Pancreas (tissue), 10 donors: ENCODE measurements around the gene TAB2. TPM values are rescaled to one million over a fixed set of nuclear protein-coding genes. Genes with fewer than 3 reads are reported as not detected.

Experiments
- ATAC-seq, 4 donors: fragments of 200-7000 bp; cut with Tn5 transposase; one replicate each; pipeline versions ENCODE4 v1.8.0 to v1.9.1; 2020; ENCODE audit warnings: mild to moderate bottlenecking in 4 of 4, moderate library complexity in 4 of 4
- DNase-seq, 6 donors: peaks; one replicate each; pipeline ENCODE4 v3.0.0-alpha.2; 2020
- FAIRE-seq: peaks from 2 replicates; lab custom pipeline; 2012; peaks lifted over from hg19 to GRCh38; lab: Jason Lieb, UNC
- H3K27ac ChIP-seq, 4 donors: fragments of 200-600 bp; sonication (generic); 1 replicate in 3 of 4; 2 replicates in 1 of 4; pipeline versions ENCODE4 v1.5.0 to v1.8.0; 2020
- H3K27me3 ChIP-seq, 4 donors: fragments of 200-600 bp; one replicate each; pipeline ENCODE4 v1.8.0; 2021
- H3K36me3 ChIP-seq, 3 donors: fragments of 200-600 bp; sonication (generic) in 1 of 3; one replicate each; pipeline versions ENCODE4 v1.5.0 to v1.8.0; 2020 to 2021
- H3K4me1 ChIP-seq, 3 donors: fragments of 200-600 bp; one replicate each; pipeline ENCODE4 v1.8.0; 2021
- H3K4me3 ChIP-seq, 4 donors: fragments of 200-600 bp; sonication (generic) in 2 of 4; one replicate each; pipeline versions ENCODE4 v1.5.0 to v1.8.0; 2020 to 2021
- H3K9me3 ChIP-seq, 4 donors: fragments of 200-600 bp; one replicate each; pipeline ENCODE4 v1.8.0; 2021
- WGBS, 2 donors: extraction: QIAGEN DNeasy Blood & Tissue Kit; methylation state at CpG; one replicate each; pipeline ENCODE4 v1.1.7; 2013; 5-methylcytosine and 5-hydroxymethylcytosine counted together
- intact Hi-C, 3 donors: fragments of 100-400 bp; cut with DNase I; formaldehyde crosslinking; loops; one replicate each; pipeline versions ENCODE4 v1.11.1 to v1.14.2; 2022
- polyA plus RNA-seq, 2 donors: library from polyadenylated mRNA; stranded (reverse); fragments of 200-250 nt; gene quantifications; one replicate each; pipeline ENCODE4 v1.2.3, GENCODE V29; 2013
- total RNA-seq, 6 donors: library from RNA; stranded (reverse); fragmentation: NEBNext Ultra II Directional in 4 of 6; extraction: Animal tissue kit (Norgen Biotek cat#: 25700) in 4 of 6; gene quantifications; one replicate each; pipeline versions ENCODE4 v1.2.1 to v1.2.4, GENCODE V29; 2021 to 2023
- TF ChIP-seq, protein P1 (sequence below), 4 donors: fragments of 200-600 bp; sonication (generic) in 3 of 4; IDR thresholded peaks; one replicate each; pipeline versions ENCODE4 v1.5.0 to v1.8.0; 2021; ENCODE audit warnings: antibody characterized with exemption in 4 of 4
- donor health status: healthy with polysubstance abuse.
- donor health status: DM: no; HTN: no; CAD: no; lungs with moderate emphysema.
- donor health status: DM: no; HTN: no; CAD: no.
- donor health status: control.
- donor health status: control.
- donor health status: Bipolar disorder and iron deficiency.
- donor health status: DM: yes; HTN: yes; CAD: no.
- donor health status: DM: no; HTN: no; CAD: no.
- donor health status: DM: no; HTN: no; CAD: no.
- donor health status: DM: yes; HTN: yes; CAD: no.

The TAB2 gene
- total and polyA plus RNA-seq, 8 donors = 6.6 to 35.1 (median 20.7) TPM

DNA sequence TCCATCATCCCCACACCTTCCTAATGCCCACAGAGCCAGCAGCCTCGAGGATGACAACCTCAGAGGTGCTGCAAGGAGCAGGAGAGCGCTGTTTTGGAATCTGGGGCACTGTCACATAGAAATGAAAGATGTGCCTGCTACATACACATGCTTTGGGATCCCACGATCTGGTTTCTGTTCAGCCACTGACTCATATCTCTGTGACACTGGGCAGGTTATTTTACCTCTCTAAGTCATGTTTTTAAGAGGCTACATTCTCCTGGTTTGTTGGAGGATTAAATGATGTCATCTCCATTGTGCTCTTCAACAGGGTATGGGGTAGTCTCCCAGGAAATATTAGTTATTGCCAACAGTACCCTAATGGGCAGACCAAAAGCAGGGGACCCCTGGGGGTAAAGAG is 32.6 kb upstream of the TAB2 start:
- intact Hi-C loops = no loop called here
- Histone ChIP-seq H3K9me3 (no peaks in the 10 kb centered on the region), H3K4me1 (no peaks in the 10 kb centered on the region), H3K27ac (no peak overlapping the region), H3K36me3 (no peaks in the 10 kb centered on the region), H3K4me3 (no peak overlapping the region), H3K27me3 (no peaks in the 10 kb centered on the region)
- TF ChIP-seq, protein P1, sequence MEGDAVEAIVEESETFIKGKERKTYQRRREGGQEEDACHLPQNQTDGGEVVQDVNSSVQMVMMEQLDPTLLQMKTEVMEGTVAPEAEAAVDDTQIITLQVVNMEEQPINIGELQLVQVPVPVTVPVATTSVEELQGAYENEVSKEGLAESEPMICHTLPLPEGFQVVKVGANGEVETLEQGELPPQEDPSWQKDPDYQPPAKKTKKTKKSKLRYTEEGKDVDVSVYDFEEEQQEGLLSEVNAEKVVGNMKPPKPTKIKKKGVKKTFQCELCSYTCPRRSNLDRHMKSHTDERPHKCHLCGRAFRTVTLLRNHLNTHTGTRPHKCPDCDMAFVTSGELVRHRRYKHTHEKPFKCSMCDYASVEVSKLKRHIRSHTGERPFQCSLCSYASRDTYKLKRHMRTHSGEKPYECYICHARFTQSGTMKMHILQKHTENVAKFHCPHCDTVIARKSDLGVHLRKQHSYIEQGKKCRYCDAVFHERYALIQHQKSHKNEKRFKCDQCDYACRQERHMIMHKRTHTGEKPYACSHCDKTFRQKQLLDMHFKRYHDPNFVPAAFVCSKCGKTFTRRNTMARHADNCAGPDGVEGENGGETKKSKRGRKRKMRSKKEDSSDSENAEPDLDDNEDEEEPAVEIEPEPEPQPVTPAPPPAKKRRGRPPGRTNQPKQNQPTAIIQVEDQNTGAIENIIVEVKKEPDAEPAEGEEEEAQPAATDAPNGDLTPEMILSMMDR (IDR thresholded peaks at IDR 0.05) = no peak
- 64 to 65% methylated on average over 3 of the region's 3 CpGs for WGBS, 2 donors
- no peak for ATAC-seq
- FAIRE-seq = no peak
- DNase-seq = no peak

DNA sequence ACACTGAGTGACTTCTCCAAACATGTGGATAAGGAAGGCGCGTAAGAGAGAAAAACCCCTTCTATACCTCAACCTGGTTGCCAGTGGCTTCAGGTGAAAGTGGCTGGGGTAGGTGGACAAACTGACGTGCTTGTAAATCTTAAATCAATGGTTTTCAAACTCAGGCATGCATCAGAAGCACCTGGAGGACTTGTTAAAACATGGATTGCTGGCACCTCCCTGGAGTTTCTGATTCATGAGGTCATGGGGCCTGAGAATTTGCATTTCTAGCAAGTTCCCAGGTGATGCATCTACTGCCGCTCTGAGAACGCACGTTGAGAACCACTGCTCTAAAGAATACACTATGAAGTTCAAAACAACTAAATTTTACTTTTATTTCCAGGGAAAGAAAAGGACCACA is 31.9 kb upstream of the TAB2 start:
- no peak overlapping the region for H3K4me3 ChIP-seq
- WGBS, 2 donors = 64 to 89% methylated on average over 6 of the region's 6 CpGs
- intact Hi-C loops = no loop called here
- H3K27ac ChIP-seq = no peak overlapping the region
- no peak for DNase-seq
- H3K36me3 ChIP-seq = no peaks in the 10 kb centered on the region
- ATAC-seq = no peak
- FAIRE-seq = no peak
- H3K27me3 ChIP-seq = no peaks in the 10 kb centered on the region
- no peaks in the 10 kb centered on the region for H3K4me1 ChIP-seq
- TF ChIP-seq, protein P1 (IDR thresholded peaks at IDR 0.05) = no peak
- no peaks in the 10 kb centered on the region for H3K9me3 ChIP-seq

DNA sequence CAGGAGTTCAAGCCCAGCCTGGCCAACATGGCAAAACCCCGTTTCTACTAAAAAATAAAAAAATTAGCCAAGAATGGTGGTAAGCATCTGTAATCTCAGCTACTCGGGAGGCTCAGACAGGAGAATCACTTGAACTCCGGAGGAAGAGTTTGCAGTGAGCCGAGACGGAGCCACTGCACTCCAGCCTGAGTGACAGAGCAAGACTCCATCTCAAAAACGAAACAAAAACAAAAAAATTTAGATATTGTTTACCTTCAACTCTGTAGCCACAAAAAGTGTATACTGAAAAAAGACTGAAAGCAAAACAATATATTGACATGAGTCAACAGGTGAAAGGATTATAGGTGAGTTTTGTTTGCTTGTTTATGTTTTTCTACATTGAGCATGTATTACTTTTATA is 30.6 kb upstream of the TAB2 start:
- no peak overlapping the region for H3K4me3 ChIP-seq
- no peaks in the 10 kb centered on the region for H3K36me3 ChIP-seq
- no peak overlapping the region for H3K27ac ChIP-seq
- WGBS, 2 donors = 76 to 81% methylated on average over 6 of the region's 6 CpGs
- DNase-seq = no peak
- TF ChIP-seq, protein P1 (IDR thresholded peaks at IDR 0.05) = no peak
- FAIRE-seq = no peak
- no peaks in the 10 kb centered on the region for H3K27me3 ChIP-seq
- no peaks in the 10 kb centered on the region for H3K4me1 ChIP-seq
- ATAC-seq = no peak
- intact Hi-C loops = no loop called here
- no peaks in the 10 kb centered on the region for H3K9me3 ChIP-seq

DNA sequence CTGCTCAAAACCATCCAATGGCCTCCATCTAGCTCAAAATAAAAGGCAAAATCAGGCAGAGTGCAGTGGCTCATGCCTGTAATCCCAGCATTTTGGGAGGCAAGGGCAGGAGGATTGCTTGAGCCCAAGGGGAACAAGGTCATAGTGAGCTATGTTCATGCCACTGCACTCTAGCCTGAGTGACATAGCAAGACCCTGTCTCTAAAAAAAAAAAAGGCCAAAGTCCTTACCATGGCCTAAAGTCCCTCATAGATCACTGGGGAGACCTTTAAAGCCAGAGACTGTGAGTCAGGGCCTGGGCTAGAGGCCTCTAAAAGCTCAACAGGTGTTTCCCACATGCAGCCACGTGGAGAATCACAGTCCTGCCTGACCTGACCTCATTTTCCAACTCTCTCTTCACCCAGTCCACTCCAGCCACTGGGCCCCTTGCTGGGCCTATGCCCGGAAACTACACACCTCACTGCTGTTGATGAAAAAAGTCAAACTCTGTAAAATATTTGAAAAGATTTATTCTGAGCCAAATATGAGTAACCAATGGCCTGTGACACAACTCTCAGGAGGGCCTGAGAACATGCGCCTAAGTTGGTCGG is 28.2 kb upstream of the TAB2 start:
- H3K36me3 ChIP-seq = no peaks in the 10 kb centered on the region
- TF ChIP-seq, protein P1 (IDR thresholded peaks at IDR 0.05) = no peak
- no peak overlapping the region for H3K4me3 ChIP-seq
- intact Hi-C loops = no loop called here
- H3K9me3 ChIP-seq = no peaks in the 10 kb centered on the region
- 86 to 88% methylated on average over 4 of the region's 4 CpGs for WGBS, 2 donors
- H3K27me3 ChIP-seq = no peaks in the 10 kb centered on the region
- H3K27ac ChIP-seq = no peak overlapping the region
- ATAC-seq (no peak), FAIRE-seq (no peak), DNase-seq (no peak)
- H3K4me1 ChIP-seq = no peaks in the 10 kb centered on the region

DNA sequence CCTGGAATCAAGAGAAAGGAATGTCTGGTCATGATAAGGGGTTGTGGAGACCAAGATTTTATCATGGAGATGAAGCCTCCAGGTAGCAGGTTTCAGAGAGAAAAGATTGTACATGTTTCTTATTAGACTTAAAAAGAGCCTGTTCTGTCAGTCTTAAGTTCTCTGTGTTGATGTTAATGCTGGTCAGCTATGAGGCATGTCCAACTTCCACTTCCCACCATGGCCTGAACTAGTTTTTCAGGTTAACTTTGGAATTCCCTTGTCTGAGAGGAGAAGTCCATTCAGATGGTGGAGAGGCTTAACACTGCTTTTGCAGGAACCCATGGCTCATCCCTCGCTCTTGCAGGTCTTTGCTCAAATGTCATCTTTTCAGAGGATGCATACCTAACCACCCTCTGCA is 27.5 kb upstream of the TAB2 start:
- Histone ChIP-seq H3K27ac (no peak overlapping the region), H3K9me3 (no peaks in the 10 kb centered on the region), H3K36me3 (no peaks in the 10 kb centered on the region), H3K4me3 (no peak overlapping the region), H3K4me1 (no peaks in the 10 kb centered on the region), H3K27me3 (no peaks in the 10 kb centered on the region)
- FAIRE-seq (no peak), ATAC-seq (no peak), DNase-seq (no peak)
- TF ChIP-seq, protein P1 (IDR thresholded peaks at IDR 0.05) = no peak
- intact Hi-C loops = no loop called here
- whole genome bisulfite sequencing, 2 donors = 95 to 100% methylated on average over 1 of the region's 1 CpG
